NOMO-1 (cell line): ENCODE data around the gene ABLIM2.

Source experiments
- DNase-seq, 2 experiments: peaks; one replicate each; lab custom pipeline; 2025; ENCODE audit not compliant: unreplicated experiment in 2 of 2; lab: John Stamatoyannopoulos, UW

The ABLIM2 gene

GRCh38 chr4:8159537-8160232, 1.1 kb upstream of the ABLIM2 start:
- no peak for DNase-seq

GRCh38 chr4:8157944-8158709, 486 bp downstream of the ABLIM2 start:
- no peak for DNase-seq

GRCh38 chr4:8157496-8157895, 1.1 kb downstream of the ABLIM2 start:
- DNase-seq = no peak

- DNase-seq = no peak
These were observed 2.0 kb downstream of the ABLIM2 start for GRCh38 chr4:8156617-8157016.

GRCh38 chr4:8155660-8156421, 2.8 kb downstream of the ABLIM2 start:
- no peak for DNase-seq

- DNase-seq = no peak
These were observed 3.6 kb downstream of the ABLIM2 start for GRCh38 chr4:8155048-8155447.

GRCh38 chr4:8153441-8153840, 5.2 kb downstream of the ABLIM2 start:
- no peak for DNase-seq

- no peak for DNase-seq
These were observed 5.8 kb downstream of the ABLIM2 start for GRCh38 chr4:8152865-8153257.

- no peak for DNase-seq
These were observed 6.3 kb downstream of the ABLIM2 start for GRCh38 chr4:8152090-8152864.

GRCh38 chr4:8151165-8151650, 7.4 kb downstream of the ABLIM2 start:
- DNase-seq = no peak

- no peak for DNase-seq
These were observed 8.2 kb downstream of the ABLIM2 start for GRCh38 chr4:8150152-8151090.

- DNase-seq = no peak
These were observed 8.9 kb downstream of the ABLIM2 start for GRCh38 chr4:8149664-8150063.

GRCh38 chr4:8148785-8149435, 9.7 kb downstream of the ABLIM2 start:
- no peak for DNase-seq

- DNase-seq = no peak
These were observed 10.5 kb downstream of the ABLIM2 start for GRCh38 chr4:8148159-8148558.

GRCh38 chr4:8147231-8147970, 11.2 kb downstream of the ABLIM2 start:
- DNase-seq = no peak

GRCh38 chr4:8146157-8146556, 12.5 kb downstream of the ABLIM2 start:
- no peak for DNase-seq

GRCh38 chr4:8144359-8144758, 14.3 kb downstream of the ABLIM2 start:
- no peak for DNase-seq

- DNase-seq = no peak
These were observed 15.0 kb downstream of the ABLIM2 start for GRCh38 chr4:8143392-8144140.
